ENCODE measurements around the gene PLRG1.

- TF ChIP-seq CTCF (IDR thresholded peaks at IDR 0.05; ENCODE audit: low read length) (no peak), EZH2phosphoT487 (IDR thresholded peaks at IDR 0.05; ENCODE audit: low read length) (no peak), EZH2 (optimal IDR thresholded peaks at IDR 0.05; ENCODE audit: low read depth, low read length) (no peak)
Observed at GRCh38 chr4:154542271-154542879, 7.8 kb downstream of the PLRG1 start.
